Testis (tissue), 2 donors: Measurements from ENCODE around the gene SLC51A.

ENCODE experiments used
- POLR2A ChIP-seq: fragments of 450-650 bp; IDR thresholded peaks from one replicate; pipeline ENCODE4 v1.6.1; 2017; ENCODE audit warnings: antibody characterized with exemption, mild to moderate bottlenecking, moderate library complexity
- TF ChIP-seq, protein P1 (sequence below), 3 experiments: fragments of 450-650 bp in 2 of 3; fragments of 200-600 bp in 1 of 3; sonication (generic) in 1 of 3; IDR thresholded peaks; one replicate each; pipeline ENCODE4 v1.5.1; 2016 to 2019; ENCODE audit warnings: antibody characterized with exemption in 3 of 3, mild to moderate bottlenecking in 2 of 3, moderate library complexity in 1 of 3

- TF ChIP-seq, protein P1, sequence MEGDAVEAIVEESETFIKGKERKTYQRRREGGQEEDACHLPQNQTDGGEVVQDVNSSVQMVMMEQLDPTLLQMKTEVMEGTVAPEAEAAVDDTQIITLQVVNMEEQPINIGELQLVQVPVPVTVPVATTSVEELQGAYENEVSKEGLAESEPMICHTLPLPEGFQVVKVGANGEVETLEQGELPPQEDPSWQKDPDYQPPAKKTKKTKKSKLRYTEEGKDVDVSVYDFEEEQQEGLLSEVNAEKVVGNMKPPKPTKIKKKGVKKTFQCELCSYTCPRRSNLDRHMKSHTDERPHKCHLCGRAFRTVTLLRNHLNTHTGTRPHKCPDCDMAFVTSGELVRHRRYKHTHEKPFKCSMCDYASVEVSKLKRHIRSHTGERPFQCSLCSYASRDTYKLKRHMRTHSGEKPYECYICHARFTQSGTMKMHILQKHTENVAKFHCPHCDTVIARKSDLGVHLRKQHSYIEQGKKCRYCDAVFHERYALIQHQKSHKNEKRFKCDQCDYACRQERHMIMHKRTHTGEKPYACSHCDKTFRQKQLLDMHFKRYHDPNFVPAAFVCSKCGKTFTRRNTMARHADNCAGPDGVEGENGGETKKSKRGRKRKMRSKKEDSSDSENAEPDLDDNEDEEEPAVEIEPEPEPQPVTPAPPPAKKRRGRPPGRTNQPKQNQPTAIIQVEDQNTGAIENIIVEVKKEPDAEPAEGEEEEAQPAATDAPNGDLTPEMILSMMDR (IDR thresholded peaks at IDR 0.05): no peak
- TF ChIP-seq POLR2A: no peak
These were observed 29.4 kb upstream of the SLC51A start for GRCh38 chr3:196186651-196187573.
